GM12874 (cell line): ENCODE results near the gene CHST3.

Source experiments
- TF ChIP-seq, protein P1 (sequence below): IDR thresholded peaks from 2 replicates; pipeline ENCODE4 v1.5.1; 2011; ENCODE audit warnings: low read depth, mild to moderate bottlenecking, control low read depth, low read length, moderate library complexity; ENCODE audit not compliant: insufficient read depth

The CHST3 gene

DNA sequence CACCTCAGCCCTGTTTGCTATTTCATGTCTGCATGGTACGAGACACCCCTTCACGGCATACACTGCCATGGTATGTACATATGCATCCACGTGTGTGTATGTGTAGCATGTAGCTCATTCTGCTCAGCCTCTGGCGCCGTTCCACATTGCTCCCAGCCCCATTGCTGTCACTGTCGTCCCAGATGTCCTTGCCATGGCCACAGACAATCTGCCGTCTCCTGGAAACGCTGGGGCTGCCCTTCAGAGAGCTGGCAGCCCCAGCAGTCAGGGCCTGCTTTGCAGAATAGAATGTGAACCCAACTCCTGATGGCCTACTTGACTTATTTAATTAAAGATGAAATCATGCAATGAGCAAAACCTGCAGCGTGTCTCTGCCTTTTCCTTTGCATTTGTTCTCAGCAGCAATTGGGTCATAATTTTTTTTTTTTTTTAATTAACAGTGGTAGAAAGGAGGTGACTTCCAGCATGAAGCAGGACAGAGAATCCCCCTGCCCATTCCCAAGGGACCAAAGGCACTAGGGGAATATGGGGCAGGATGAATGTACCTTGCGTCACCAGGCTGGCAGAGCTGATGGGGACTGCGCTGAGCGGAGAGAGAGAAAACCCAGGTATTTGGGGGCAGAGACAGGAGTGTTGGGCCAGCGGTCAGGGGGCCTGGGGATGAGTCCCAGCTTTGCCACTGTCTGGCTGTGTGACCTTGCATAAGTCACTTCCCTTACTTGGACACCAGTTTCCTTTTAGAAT, 49.2 kb downstream of the CHST3 start:
- TF ChIP-seq, protein P1, sequence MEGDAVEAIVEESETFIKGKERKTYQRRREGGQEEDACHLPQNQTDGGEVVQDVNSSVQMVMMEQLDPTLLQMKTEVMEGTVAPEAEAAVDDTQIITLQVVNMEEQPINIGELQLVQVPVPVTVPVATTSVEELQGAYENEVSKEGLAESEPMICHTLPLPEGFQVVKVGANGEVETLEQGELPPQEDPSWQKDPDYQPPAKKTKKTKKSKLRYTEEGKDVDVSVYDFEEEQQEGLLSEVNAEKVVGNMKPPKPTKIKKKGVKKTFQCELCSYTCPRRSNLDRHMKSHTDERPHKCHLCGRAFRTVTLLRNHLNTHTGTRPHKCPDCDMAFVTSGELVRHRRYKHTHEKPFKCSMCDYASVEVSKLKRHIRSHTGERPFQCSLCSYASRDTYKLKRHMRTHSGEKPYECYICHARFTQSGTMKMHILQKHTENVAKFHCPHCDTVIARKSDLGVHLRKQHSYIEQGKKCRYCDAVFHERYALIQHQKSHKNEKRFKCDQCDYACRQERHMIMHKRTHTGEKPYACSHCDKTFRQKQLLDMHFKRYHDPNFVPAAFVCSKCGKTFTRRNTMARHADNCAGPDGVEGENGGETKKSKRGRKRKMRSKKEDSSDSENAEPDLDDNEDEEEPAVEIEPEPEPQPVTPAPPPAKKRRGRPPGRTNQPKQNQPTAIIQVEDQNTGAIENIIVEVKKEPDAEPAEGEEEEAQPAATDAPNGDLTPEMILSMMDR, result no peak

DNA sequence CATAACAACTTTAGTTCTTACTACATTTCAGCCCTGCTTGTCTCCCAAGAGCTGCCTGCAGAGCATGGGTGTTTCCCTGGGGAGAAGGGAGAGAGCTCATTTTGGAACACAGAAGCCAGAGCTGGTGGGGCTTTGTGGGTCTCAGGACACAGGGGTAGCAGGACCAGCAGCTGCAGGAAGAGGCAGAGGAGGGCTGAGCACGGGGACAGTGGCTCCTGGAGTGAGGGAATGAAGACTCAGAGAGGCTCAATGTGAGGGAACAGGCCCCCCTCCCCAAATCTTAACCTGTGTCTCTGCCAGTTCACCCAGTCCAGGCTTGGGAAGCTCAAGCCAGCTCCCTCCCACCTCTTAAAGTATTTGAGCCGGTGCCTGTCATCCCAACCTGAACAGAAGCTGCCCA, 50.0 kb downstream of the CHST3 start:
- TF ChIP-seq, protein P1, result no peak

DNA sequence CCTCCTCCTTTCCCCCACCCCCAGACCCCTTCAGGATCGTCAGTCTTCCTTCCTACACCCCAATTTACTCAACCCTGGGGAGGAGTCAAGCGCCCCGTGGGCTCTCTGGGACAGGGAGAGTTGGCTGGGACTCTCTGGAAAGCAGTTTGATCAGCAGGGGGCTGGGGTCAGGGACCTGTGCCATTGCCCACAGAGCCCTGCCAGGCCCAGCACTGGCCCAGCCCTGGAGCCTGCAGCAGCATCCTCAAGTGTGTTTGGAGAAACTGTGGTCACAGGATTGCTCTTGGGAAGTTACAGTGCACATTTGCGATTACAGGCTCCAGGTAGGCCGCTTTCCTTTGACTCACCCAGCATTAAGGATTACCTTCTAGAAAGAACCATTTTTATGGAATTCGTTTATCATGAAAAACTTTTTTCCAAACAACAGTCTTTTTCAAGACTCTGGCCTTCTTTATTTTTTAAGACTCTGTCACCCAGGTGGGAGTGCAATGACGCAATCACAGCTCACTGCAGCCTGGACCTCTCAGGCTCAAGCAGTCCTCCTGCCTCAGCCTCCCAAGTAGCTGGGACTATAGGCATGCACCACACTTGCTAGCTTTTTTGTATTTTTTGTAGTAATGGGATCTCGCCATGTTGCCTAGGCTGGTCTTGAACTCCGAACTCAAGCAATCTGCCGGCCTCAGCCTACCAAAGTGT, 50.7 kb downstream of the CHST3 start:
- TF ChIP-seq, protein P1, result no peak

DNA sequence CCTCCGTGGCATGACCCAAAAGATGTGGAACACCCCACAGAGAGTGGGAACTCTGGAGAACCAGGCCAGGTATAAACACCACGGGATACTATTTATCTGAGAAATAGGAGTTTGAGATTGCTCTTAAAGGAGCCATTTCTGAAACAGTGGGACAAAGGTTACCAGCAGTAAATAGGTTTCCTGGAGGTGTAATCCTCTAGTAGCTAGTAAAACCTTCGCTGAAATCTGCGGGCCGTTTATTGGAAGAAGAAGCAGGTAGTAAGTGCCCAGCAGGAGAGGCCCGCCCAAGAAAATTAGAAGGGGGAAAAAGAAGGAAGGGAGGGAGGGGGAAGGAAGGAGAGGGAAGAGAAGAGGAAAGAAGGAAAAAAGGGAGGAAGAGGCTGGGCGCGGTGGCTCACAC, 51.6 kb downstream of the CHST3 start:
- TF ChIP-seq, protein P1, result no peak

DNA sequence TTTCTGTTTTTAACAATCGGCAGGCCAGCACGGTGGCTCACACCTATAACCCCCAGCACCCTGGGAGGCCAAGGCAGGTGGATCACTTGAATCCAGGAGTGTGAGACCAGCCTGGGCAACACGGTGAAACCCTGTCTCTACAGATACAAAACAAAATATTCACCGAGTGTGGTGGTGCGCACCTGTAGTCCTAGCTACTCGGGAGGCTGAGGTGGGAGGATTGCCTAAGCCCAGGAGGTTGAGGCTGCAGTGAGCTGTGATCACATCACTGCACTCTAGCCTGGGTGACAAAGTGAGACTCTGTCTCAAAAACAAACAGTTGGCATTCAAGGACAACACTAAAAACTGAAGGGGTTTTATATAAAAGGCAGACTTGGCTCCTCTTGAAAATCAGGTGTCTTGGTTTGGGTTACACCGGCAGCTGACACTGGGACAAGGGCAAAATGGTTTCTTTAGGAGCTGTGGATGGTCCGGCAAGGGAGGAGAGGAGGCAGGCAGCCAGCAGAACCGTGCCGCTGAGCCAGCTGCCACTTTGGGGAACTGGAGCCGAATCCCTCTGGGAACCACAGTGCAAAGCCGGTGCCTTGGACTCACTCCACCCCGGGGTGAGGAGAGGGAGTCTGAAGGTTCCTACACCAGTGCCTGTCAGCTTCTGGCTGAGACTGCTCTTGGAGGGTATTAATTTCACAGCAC, 52.6 kb downstream of the CHST3 start:
- TF ChIP-seq, protein P1, result no peak

DNA sequence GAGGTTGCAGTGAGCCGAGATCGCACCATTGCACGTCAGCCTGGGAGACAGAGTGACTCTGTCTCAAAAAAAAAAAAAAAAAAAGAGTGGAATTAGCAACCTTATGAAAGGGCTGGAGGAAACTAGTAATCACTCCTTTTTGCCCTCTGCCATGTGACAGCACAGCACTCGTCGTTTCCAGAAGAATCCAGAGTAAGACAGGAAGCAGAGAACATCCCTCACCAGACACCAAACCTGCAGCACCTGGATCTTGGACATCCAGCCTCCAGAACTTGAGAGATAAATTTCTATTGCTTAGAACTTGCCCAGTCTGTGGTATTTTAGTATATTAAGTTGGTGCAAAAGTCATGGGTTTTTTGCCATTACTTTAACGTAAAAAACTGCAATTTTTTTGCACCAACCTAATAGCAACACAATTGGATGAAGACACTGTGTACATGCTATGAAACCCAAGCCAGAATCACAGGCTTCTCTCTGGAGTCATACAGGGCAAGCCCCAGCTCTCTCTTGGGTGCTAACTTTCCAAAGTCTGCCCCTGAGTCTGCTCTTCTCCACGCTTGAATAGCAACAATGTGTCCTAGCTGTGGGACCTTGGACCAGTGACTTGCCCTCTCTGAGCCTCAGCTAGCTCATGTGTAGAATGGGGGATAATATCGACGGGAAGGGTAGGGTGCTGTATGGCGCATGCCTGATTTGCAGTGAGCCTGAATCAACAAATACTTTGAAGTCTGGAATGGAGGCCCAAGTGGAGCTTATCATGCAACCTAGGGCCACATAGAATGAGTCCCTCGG, 55.1 kb downstream of the CHST3 start:
- TF ChIP-seq, protein P1, result no peak
